Sigmoid colon (tissue), 7 donors: ENCODE results near the gene TLCD1. TPM values are rescaled to one million over a fixed set of nuclear protein-coding genes. Genes with fewer than 3 reads are reported as not detected.

Experiments used
- DNase-seq: peaks from one replicate; pipeline ENCODE4 v3.0.0-alpha.2; 2019
- H3K27ac ChIP-seq, 4 donors: fragments of 200-600 bp; sonication (generic); one replicate each; pipeline ENCODE4 v1.5.1; 2016 to 2019; ENCODE audit warnings: mild to moderate bottlenecking in 1 of 4
- H3K27me3 ChIP-seq, 3 donors: fragments of 200-600 bp; sonication (generic); one replicate each; pipeline ENCODE4 v1.5.1; 2019; ENCODE audit warnings: mild to moderate bottlenecking in 1 of 3
- H3K36me3 ChIP-seq, 4 donors: fragments of 200-600 bp; sonication (generic); one replicate each; pipeline ENCODE4 v1.5.1; 2016 to 2019
- H3K4me1 ChIP-seq, 4 donors: fragments of 200-600 bp; sonication (generic); one replicate each; pipeline ENCODE4 v1.5.1; 2017 to 2019
- H3K4me3 ChIP-seq, 4 donors: fragments of 200-600 bp; sonication (generic); one replicate each; pipeline ENCODE4 v1.5.1; 2017 to 2019; ENCODE audit warnings: mild to moderate bottlenecking in 2 of 4, moderate library complexity in 1 of 4
- H3K9me3 ChIP-seq, 4 donors: fragments of 200-600 bp in 3 of 4; sonication (generic) in 3 of 4; one replicate each; pipeline versions ENCODE4 v1.5.1 to v1.6.1; 2013 to 2019
- CTCF ChIP-seq, 4 experiments: fragments of 450-650 bp in 3 of 4; fragments of 200-600 bp in 1 of 4; IDR thresholded peaks; one replicate each; pipeline ENCODE4 v1.5.1; 2016 to 2019; ENCODE audit warnings: antibody characterized with exemption in 4 of 4, mild to moderate bottlenecking in 3 of 4, moderate library complexity in 2 of 4
- EP300 ChIP-seq, 4 donors: sonication (generic); formaldehyde crosslinking; IDR thresholded peaks; one replicate each; pipeline ENCODE4 v1.6.1; 2017; ENCODE audit warnings: antibody characterized with exemption in 4 of 4
- POLR2A ChIP-seq, 2 donors: fragments of 450-650 bp; IDR thresholded peaks; one replicate each; pipeline ENCODE4 v1.6.1; 2016; ENCODE audit warnings: antibody characterized with exemption in 2 of 2, mild to moderate bottlenecking in 2 of 2, moderate library complexity in 2 of 2
- POLR2AphosphoS5 ChIP-seq, 4 donors: sonication (generic); formaldehyde crosslinking; IDR thresholded peaks; one replicate each; pipeline ENCODE4 v1.6.1; 2017; ENCODE audit warnings: antibody characterized with exemption in 4 of 4
- WGBS, 2 donors: extraction: QIAGEN DNeasy Blood & Tissue Kit; methylation state at CpG; one replicate each; pipeline ENCODE4 v1.1.7; 2013; 5-methylcytosine and 5-hydroxymethylcytosine counted together
- intact Hi-C: fragments of 100-400 bp; cut with DNase I; formaldehyde crosslinking; loops from one replicate; pipeline ENCODE4 v1.15.1; 2023
- polyA plus RNA-seq, 3 donors: library from polyadenylated mRNA; stranded (reverse); fragments of 200-250 nt; gene quantifications; one replicate each; pipeline ENCODE4 v1.2.3, GENCODE V29; 2013
- small RNA-seq, 3 donors: library from RNA; depleted of rRNA; stranded (forward); fragments of <200 nt; gene quantifications; one replicate each; pipeline ENCODE3, GENCODE V24; 2016
- total RNA-seq, 4 donors: library from RNA; depleted of rRNA; stranded (reverse); fragments of >200 nt; gene quantifications; one replicate each; pipeline ENCODE4 v1.1.0, GENCODE V29; 2016
- donor health status: healthy with polysubstance abuse.
- donor health status: Bipolar disorder and iron deficiency.
- donor health status: healthy.

The TLCD1 gene
- total and polyA plus RNA-seq, 7 donors = 0.66 to 14.2 (median 2.1) TPM; not detected in 2

- H3K9me3 ChIP-seq = no peaks in the 10 kb centered on the region
- peak in 2 of 4 donors; percentile 42 to 55 for TF ChIP-seq POLR2AphosphoS5 (IDR thresholded peaks at IDR 0.05)
- no peak for TF ChIP-seq CTCF (IDR thresholded peaks at IDR 0.05)
- peak; percentile 79 for DNase-seq
- peaks cover 0 to 4% (median 2%) of the 10 kb centered on the region in 4 donors for H3K4me1 ChIP-seq
- H3K36me3 ChIP-seq = peaks cover 88 to 100% (median 96%) of the 10 kb centered on the region in 4 donors
- H3K4me3 ChIP-seq = no peak overlapping the region
- intact Hi-C loops = no loop called here
- no peaks in the 10 kb centered on the region for H3K27me3 ChIP-seq
- WGBS, 2 donors = 40 to 60% methylated on average over 3 of the region's 3 CpGs
- peak overlapping the region in 1 of 4 donors; percentile 25 for H3K27ac ChIP-seq
These were observed 41.1 kb downstream of the TLCD1 start for GRCh38 chr17:28684963-28685362.

GRCh38 chr17:28682655-28683054, 43.4 kb downstream of the TLCD1 start:
- H3K9me3 ChIP-seq = no peaks in the 10 kb centered on the region
- no peaks in the 10 kb centered on the region for H3K27me3 ChIP-seq
- H3K27ac ChIP-seq = no peak overlapping the region
- peaks cover 0 to 4% (median 2%) of the 10 kb centered on the region in 4 donors for H3K4me1 ChIP-seq
- peaks cover 87 to 100% (median 96%) of the 10 kb centered on the region in 4 donors for H3K36me3 ChIP-seq
- no peak overlapping the region for H3K4me3 ChIP-seq
- TF ChIP-seq POLR2AphosphoS5 (IDR thresholded peaks at IDR 0.05) (no peak), POLR2A (IDR thresholded peaks at IDR 0.05) (no peak), EP300 (IDR thresholded peaks at IDR 0.05) (no peak), CTCF (IDR thresholded peaks at IDR 0.05) (no peak)
- intact Hi-C loops = no loop called here
- DNase-seq = no peak
- WGBS, 2 donors = 93 to 96% methylated on average over 11 of the region's 11 CpGs

- 68 to 84% methylated on average over 7 of the region's 7 CpGs for WGBS, 2 donors
- DNase-seq = no peak
- Histone ChIP-seq H3K4me1 (no peaks in the 10 kb centered on the region), H3K9me3 (no peaks in the 10 kb centered on the region), H3K27me3 (no peaks in the 10 kb centered on the region), H3K36me3 (peaks cover 80 to 100% (median 99%) of the 10 kb centered on the region in 4 donors), H3K27ac (no peak overlapping the region), H3K4me3 (no peak overlapping the region)
- intact Hi-C loops = no loop called here
- TF ChIP-seq EP300 (IDR thresholded peaks at IDR 0.05) (no peak), POLR2AphosphoS5 (IDR thresholded peaks at IDR 0.05) (no peak), CTCF (IDR thresholded peaks at IDR 0.05) (no peak), POLR2A (IDR thresholded peaks at IDR 0.05) (no peak)
These were observed 50.1 kb downstream of the TLCD1 start for GRCh38 chr17:28675980-28676379.

- no peak overlapping the region for H3K27ac ChIP-seq
- no peaks in the 10 kb centered on the region for H3K9me3 ChIP-seq
- H3K27me3 ChIP-seq = no peaks in the 10 kb centered on the region
- H3K4me1 ChIP-seq = no peaks in the 10 kb centered on the region
- DNase-seq = no peak
- H3K36me3 ChIP-seq = peaks cover 79 to 100% (median 99%) of the 10 kb centered on the region in 4 donors
- TF ChIP-seq EP300 (IDR thresholded peaks at IDR 0.05) (no peak), CTCF (IDR thresholded peaks at IDR 0.05) (no peak), POLR2A (IDR thresholded peaks at IDR 0.05) (no peak), POLR2AphosphoS5 (IDR thresholded peaks at IDR 0.05) (no peak)
- intact Hi-C loops = no loop called here
- H3K4me3 ChIP-seq = no peak overlapping the region
- WGBS, 2 donors = 86 to 93% methylated on average over 3 of the region's 3 CpGs
These were observed 50.5 kb downstream of the TLCD1 start for GRCh38 chr17:28675490-28675889.

Small RNA genes within 50 kb of the gene (small RNA-seq; reads per million reads assigned to genes)
- 0 reads per million in 3 donors for gene SNORD42A
- 0 reads per million in 3 donors for gene SNORD42B
- gene SNORD4A = 0 reads per million in 3 donors
- 0 reads per million in 3 donors for gene SNORD4B

Other genes starting within 250 kb of the TLCD1 start
- gene FOXN1, start 219.9 kb downstream of the TLCD1 start, total RNA-seq = not detected
- gene FOXN1, start 219.9 kb downstream of the TLCD1 start, polyA plus RNA-seq = under 1 TPM; 0.23 to 0.60 (median 0.38) TPM
- gene UNC119, start 173.6 kb downstream of the TLCD1 start, total RNA-seq = 10 to 100 TPM; 20.7 to 25.8 (median 23.6) TPM
- gene UNC119, start 173.6 kb downstream of the TLCD1 start, polyA plus RNA-seq = 10 to 100 TPM; 23.4 to 35.8 (median 31.2) TPM
- 10 to 100 TPM; 17.2 to 42.5 (median 36.7) TPM for gene PIGS, start 154.7 kb downstream of the TLCD1 start, total RNA-seq
- gene PIGS, start 154.7 kb downstream of the TLCD1 start, polyA plus RNA-seq = 10 to 100 TPM; 19.2 to 66.3 (median 27.0) TPM
- 10 to 100 TPM; 10.2 to 30.0 (median 24.9) TPM for gene ALDOC, start 149.3 kb downstream of the TLCD1 start, total RNA-seq
- 10 to 100 TPM; 28.8 to 43.3 (median 38.4) TPM for gene ALDOC, start 149.3 kb downstream of the TLCD1 start, polyA plus RNA-seq
- gene SPAG5, start 127.2 kb downstream of the TLCD1 start, total RNA-seq = 1 to 10 TPM in 3 of 4 donors, under 1 TPM in 1; 0.33 to 3.9 (median 1.6) TPM
- gene SPAG5, start 127.2 kb downstream of the TLCD1 start, polyA plus RNA-seq = 10 to 100 TPM in 2 of 3 donors, 1 to 10 TPM in 1; 6.6 to 35.2 (median 12.9) TPM
- gene RSKR, start 112.0 kb downstream of the TLCD1 start, total RNA-seq = 1 to 10 TPM; 1.5 to 6.9 (median 3.4) TPM
- gene RSKR, start 112.0 kb downstream of the TLCD1 start, polyA plus RNA-seq = 1 to 10 TPM in 1 of 3 donors, under 1 TPM in 1, not detected in 1; 0.23 to 6.8 TPM
- gene BLTP2, start 81.1 kb downstream of the TLCD1 start, total RNA-seq = 10 to 100 TPM; 71.0 to 84.5 (median 80.3) TPM
- 10 to 100 TPM; 10.2 to 55.1 (median 17.6) TPM for gene BLTP2, start 81.1 kb downstream of the TLCD1 start, polyA plus RNA-seq
- gene SDF2, start 64.3 kb downstream of the TLCD1 start, total RNA-seq = 10 to 100 TPM; 41.8 to 61.8 (median 48.1) TPM
- gene SDF2, start 64.3 kb downstream of the TLCD1 start, polyA plus RNA-seq = 10 to 100 TPM; 46.2 to 55.0 (median 51.0) TPM
- 10 to 100 TPM; 49.0 to 75.6 (median 58.9) TPM for gene SUPT6H, start 64.0 kb downstream of the TLCD1 start, total RNA-seq
- gene SUPT6H, start 64.0 kb downstream of the TLCD1 start, polyA plus RNA-seq = 10 to 100 TPM; 12.0 to 39.3 (median 14.1) TPM
- 1 to 10 TPM in 2 of 4 donors, under 1 TPM in 1, not detected in 1; 0.54 to 1.4 (median 1.3) TPM for gene PROCA1, start 14.3 kb downstream of the TLCD1 start, total RNA-seq
- 1 to 10 TPM in 1 of 3 donors, under 1 TPM in 2; 0.60 to 2.3 (median 0.92) TPM for gene PROCA1, start 14.3 kb downstream of the TLCD1 start, polyA plus RNA-seq
- gene RAB34, start 8.4 kb downstream of the TLCD1 start, total RNA-seq = 100 to 1,000 TPM; 146 to 205 (median 167) TPM
- 10 to 100 TPM; 16.6 to 39.0 (median 33.1) TPM for gene RAB34, start 8.4 kb downstream of the TLCD1 start, polyA plus RNA-seq
- gene RPL23A, start 6.2 kb downstream of the TLCD1 start, total RNA-seq = 100 to 1,000 TPM; 491 to 937 (median 695) TPM
- gene RPL23A, start 6.2 kb downstream of the TLCD1 start, polyA plus RNA-seq = 1,000 to 10,000 TPM; 1,420 to 1,929 (median 1,826) TPM
- 1 to 10 TPM in 2 of 4 donors, under 1 TPM in 2; 0.16 to 2.8 (median 0.74) TPM for gene NEK8, start 2.6 kb upstream of the TLCD1 start, total RNA-seq
- gene NEK8, start 2.6 kb upstream of the TLCD1 start, polyA plus RNA-seq = 1 to 10 TPM; 1.6 to 6.3 (median 1.8) TPM
- gene TRAF4, start 17.8 kb upstream of the TLCD1 start, total RNA-seq = 10 to 100 TPM in 1 of 4 donors, 1 to 10 TPM in 3; 3.9 to 11.6 (median 5.1) TPM
- 10 to 100 TPM; 59.6 to 94.1 (median 72.1) TPM for gene TRAF4, start 17.8 kb upstream of the TLCD1 start, polyA plus RNA-seq
- gene FAM222B, start 116.6 kb upstream of the TLCD1 start, total RNA-seq = 10 to 100 TPM in 1 of 4 donors, 1 to 10 TPM in 3; 5.0 to 11.9 (median 7.2) TPM
- gene FAM222B, start 116.6 kb upstream of the TLCD1 start, polyA plus RNA-seq = 10 to 100 TPM; 15.3 to 16.2 (median 15.6) TPM
- 10 to 100 TPM; 20.2 to 41.9 (median 30.3) TPM for gene ERAL1, start 128.8 kb upstream of the TLCD1 start, total RNA-seq
- 10 to 100 TPM; 27.0 to 43.2 (median 41.7) TPM for gene ERAL1, start 128.8 kb upstream of the TLCD1 start, polyA plus RNA-seq
- gene FLOT2, start 171.5 kb upstream of the TLCD1 start, total RNA-seq = 10 to 100 TPM; 38.5 to 72.5 (median 52.4) TPM
- 10 to 100 TPM; 27.3 to 91.8 (median 36.6) TPM for gene FLOT2, start 171.5 kb upstream of the TLCD1 start, polyA plus RNA-seq
- 1 to 10 TPM; 3.2 to 8.4 (median 3.9) TPM for gene DHRS13, start 176.8 kb upstream of the TLCD1 start, total RNA-seq
- 10 to 100 TPM in 1 of 3 donors, 1 to 10 TPM in 2; 2.1 to 15.0 (median 3.0) TPM for gene DHRS13, start 176.8 kb upstream of the TLCD1 start, polyA plus RNA-seq
- gene PHF12, start 225.3 kb upstream of the TLCD1 start, total RNA-seq = 10 to 100 TPM; 39.1 to 54.3 (median 45.2) TPM
- gene PHF12, start 225.3 kb upstream of the TLCD1 start, polyA plus RNA-seq = 10 to 100 TPM in 2 of 3 donors, 1 to 10 TPM in 1; 6.9 to 24.7 (median 13.8) TPM